Activated CD4-positive, CD25-positive, alpha-beta regulatory T cell (primary cell): ENCODE results near the gene ARRDC5.
A peak's percentile ranks its signal among the peaks of the same experiment; 100 is the strongest.
"Not testable (repeated sequence)": the region's sequence is repeated elsewhere in the genome, so short reads cannot be mapped to it uniquely, and the experiment has no call there.

Experiments used
- DNase-seq, 4 experiments: peaks; one replicate each; lab custom pipeline; 2025; lab: John Stamatoyannopoulos, UW

ARRDC5 gene

GRCh38 chr19:4909897-4910593, 7.3 kb upstream of the ARRDC5 start:
- DNase-seq = peak; percentile 88 to 93 (median 89)

- no peak for DNase-seq
Measured at GRCh38 chr19:4909156-4909896, 6.6 kb upstream of the ARRDC5 start, which contains the start of gene UHRF1. Gene UHRF1 (plus strand): TSS chr19:4909501. CDS start chr19:4910886, 1,385 bp downstream.

DNA sequence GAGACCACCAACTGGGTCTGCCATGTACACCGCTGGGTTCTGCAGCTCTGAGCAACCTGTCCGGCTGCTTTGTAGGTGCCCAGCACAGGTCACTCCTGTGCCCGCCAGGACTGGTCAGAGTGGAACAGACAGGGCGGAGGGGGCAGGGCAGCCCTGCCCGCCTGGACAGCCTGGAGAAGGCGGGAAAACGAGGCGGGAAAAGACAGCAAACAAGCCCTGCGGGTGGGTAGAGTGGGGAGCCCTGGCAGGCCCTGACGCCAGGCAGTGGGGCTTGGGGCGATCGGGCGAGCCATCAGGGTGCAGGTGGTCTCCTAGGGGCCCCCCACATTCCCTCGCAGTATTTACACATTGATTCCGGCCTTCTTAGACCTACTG, 6.1 kb upstream of the ARRDC5 start:
- no peak for DNase-seq

- no peak for DNase-seq
Measured at GRCh38 chr19:4908360-4908759, 5.7 kb upstream of the ARRDC5 start.

GRCh38 chr19:4906963-4907362, 4.3 kb upstream of the ARRDC5 start:
- no peak for DNase-seq

DNA sequence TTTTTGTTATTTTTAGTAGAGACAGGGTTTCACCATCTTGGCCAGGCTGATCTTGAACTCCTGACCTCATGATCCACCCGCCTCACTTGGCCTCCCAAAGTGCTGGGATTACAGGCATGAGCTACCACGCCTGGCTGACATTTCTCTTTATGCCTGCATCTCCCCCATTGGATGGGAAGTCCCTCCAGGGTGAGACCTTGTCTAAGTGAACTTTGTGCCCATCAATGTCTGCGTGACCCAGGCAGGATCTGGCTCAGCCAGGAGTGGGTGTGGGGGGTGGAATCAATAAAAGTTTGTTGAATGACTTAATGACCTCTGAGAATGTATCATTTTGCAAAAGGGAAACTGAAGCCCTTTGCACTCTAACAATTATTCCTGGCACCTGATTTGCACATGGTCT, 1.8 kb upstream of the ARRDC5 start:
- no peak for DNase-seq

- not testable (repeated sequence) for DNase-seq
Measured at GRCh38 chr19:4900879-4901278, 1.8 kb downstream of the ARRDC5 start.

- DNase-seq = no peak
Measured at GRCh38 chr19:4897146-4897545, 5.5 kb downstream of the ARRDC5 start.

- DNase-seq = no peak
Measured at GRCh38 chr19:4896372-4896771, 6.3 kb downstream of the ARRDC5 start.

DNA sequence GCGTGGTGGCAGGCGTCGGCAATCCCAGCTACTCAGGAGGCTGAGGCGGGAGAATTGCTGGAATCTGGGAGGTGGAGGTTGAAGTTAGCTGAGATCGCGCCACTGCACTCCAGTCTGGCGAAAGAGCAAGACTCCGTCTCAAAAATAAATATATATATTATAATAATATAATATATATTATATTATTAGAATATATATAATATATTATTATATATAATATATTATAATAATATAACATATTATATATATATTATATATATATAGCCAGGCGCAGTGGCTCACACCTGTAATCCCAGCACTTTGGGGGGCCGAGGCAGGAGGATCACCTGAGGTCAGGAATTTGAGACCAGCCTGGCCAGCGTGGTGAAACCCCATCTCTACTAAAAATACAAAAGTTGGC, 9.7 kb downstream of the ARRDC5 start:
- not testable (repeated sequence) for DNase-seq

GRCh38 chr19:4891066-4891465, 11.6 kb downstream of the ARRDC5 start:
- no peak for DNase-seq

DNA sequence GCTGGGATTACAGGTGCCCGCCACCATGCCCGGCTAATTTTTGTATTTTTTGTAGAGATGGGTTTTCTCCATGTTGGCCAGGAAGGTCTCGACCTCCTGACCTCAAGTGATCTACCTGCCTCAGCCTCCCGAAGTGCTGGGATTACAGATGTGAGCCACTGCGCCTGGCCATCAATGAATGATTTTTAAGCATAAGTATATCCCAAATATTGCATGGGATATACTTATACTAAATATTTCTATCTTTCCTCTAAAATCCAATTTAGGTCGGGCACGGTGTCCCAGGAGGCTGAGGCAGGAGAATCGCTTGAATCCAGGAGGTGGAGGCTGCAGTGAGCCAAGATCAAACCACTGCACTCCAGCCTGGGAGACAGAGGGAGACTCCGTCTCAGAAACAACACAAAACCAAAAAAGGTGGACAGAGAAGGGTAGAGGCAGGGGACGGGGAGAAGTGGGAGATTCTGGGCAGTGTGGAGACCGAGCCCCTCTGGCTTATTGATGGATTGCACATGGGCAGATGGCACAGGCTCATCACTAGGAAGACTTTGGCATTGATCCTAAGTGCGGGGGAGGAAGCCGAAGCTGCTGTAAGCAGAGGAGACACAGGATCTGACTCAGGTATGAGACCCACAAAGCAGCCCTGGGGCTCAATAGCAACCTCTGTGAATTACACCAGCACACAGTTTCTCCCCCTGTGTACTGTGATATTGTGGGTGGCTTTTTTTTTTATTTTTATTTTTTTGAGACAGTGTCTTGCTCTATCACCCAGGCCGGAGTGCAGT, 13.5 kb downstream of the ARRDC5 start:
- DNase-seq = no peak

DNA sequence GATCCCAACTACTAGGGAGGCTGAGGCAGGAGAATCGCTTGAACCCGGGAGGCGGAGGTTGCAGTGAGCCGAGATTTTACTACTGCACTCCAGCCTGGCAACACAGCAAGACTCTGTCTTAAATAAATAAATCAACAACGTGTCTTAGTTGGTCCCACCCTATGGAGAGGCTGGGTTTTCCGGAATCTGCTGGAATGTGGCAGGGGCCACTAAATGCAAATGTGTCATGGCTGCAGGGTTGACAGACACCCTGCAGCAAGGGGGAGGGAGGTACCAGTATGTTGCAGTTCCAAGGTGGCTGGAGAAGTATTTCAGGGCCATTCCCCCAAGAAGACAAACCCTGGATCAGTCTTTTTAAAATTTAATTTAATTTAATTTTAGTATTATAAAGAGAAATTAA, 14.9 kb downstream of the ARRDC5 start:
- DNase-seq = not testable (repeated sequence)

- not testable (repeated sequence) for DNase-seq
Measured at GRCh38 chr19:4884993-4885392, 17.7 kb downstream of the ARRDC5 start.

- DNase-seq = not testable (repeated sequence)
Measured at GRCh38 chr19:4882874-4883273, 19.8 kb downstream of the ARRDC5 start.

DNA sequence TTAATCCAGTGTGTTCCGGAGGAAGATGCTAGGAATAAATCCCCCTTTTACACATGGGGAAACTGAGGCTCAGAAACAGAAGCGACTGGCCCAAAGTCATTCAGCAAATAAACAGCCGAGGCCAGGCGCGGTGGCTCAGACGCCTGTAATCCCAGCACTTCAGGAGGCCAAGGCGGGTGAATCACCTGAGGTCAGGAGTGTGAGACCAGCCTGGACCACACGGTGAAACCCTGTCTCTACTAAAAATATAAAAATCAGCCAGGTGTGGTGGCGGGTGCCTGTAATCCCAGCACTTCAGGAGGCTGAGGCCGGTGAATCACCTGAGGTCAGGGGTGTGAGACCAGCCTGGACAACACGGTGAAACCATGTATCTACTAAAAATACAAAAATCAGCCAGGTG, 23.7 kb downstream of the ARRDC5 start:
- DNase-seq = no peak

DNA sequence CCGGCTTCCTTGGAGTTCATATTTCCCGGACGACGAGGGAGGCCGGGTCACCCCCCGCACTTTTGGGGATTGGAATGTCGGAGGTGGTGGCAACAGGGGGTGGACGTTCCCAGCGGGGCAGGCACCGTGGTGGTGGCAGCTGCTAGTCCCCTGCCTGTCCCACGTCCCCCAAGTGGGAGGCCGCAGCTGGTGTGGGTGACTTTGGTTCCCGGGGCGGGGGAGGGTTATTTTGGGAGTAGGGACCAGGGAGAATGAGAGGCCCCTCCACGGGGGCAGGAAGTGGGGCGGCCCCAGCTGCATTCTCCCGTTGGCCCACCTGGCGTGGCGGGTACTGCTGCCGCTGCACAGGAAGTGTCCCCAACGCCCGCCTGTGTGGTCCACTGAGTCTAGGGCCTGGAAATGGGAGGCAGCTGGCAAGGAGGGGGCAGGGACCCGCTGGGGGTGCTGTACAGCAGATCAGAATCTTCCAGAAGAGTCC, 24.2 kb downstream of the ARRDC5 start:
- DNase-seq = no peak

DNA sequence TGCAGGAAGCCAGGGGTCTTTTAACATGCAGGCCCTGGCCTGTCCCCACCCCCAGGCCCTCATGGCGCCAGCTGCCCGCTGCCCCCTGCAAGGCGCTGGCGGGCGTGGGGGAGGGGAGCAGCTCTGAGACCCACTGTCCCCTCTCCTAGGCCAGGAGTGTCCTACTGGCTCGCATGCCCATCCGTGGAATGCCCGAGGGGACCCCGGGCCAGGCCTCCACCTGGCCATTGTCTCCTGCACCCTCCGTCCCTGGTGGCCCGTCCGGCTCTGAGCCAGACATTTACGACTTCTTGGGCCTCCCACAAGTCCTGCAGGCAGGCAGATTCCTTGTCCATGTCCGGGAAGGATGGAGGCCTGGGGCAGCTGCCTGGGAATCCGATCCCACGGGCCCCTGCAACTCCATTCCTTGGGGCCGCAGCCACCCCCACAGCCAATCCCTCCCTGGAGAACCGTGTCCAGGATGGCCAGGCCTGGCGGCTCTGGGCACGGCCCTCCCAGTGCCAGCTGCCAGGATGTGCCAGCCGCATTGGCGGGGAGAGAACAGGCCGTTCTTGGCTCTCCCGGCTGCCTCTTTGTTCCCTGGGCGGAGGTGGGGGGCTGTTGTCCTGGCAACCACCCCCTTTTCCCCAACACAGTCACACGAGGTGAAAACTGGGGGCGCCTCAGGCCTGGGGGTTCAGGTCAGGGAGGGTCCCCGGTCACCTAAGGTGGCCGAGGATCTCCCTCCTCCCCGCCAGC, 24.8 kb downstream of the ARRDC5 start:
- DNase-seq = no peak

GRCh38 chr19:4873930-4874329, 28.8 kb downstream of the ARRDC5 start:
- no peak for DNase-seq

GRCh38 chr19:4871711-4872110, 31.0 kb downstream of the ARRDC5 start:
- DNase-seq = no peak

DNA sequence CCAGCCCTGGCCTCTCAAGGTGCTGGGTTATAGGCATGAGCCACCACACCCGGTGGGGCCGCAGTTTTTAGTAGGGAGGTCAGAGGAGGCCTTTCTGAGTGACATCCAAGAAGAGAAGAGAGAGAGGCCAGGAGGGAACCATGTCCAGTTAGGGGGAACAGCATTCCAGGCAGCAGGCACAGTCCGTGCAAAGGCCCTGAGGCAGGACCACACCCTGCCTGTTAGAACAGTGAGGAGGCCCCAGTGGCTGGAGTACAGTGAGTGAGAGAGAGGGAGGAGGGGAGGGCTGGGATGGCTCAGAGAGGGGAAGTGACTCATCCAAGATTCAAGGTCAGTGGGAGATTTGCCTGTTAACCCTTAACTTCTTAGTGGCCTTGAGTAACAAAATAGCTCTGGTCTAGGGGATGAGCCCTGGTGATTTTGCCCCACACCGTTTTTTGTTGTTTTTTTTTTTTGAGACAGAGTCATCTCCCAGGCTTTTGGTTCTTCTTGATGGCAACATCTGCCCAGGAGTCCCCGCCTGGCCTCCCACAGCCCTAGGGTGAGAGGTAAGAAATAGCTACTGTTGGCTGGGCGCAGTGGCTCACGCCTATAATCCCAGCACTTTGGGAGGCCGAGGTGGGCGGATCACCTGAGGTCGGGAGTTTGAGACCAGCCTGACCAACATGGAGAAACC, 32.5 kb downstream of the ARRDC5 start:
- no peak for DNase-seq
